PC-9 (cell line): Measurements from ENCODE around the gene EPB41.

Source experiments
- EZH2 ChIP-seq: fragments of 200-600 bp; sonication (generic); IDR thresholded peaks from 2 replicates; pipeline ENCODE4 v1.8.0; 2017; ENCODE audit warnings: antibody characterized with exemption, low read depth
- TF ChIP-seq, protein P1 (sequence below): fragments of 200-600 bp; sonication (generic); conservative IDR thresholded peaks from 2 replicates; pipeline ENCODE4 v1.6.1; 2017; ENCODE audit warnings: mixed run types, antibody characterized with exemption, mild to moderate bottlenecking, moderate library complexity

DNA sequence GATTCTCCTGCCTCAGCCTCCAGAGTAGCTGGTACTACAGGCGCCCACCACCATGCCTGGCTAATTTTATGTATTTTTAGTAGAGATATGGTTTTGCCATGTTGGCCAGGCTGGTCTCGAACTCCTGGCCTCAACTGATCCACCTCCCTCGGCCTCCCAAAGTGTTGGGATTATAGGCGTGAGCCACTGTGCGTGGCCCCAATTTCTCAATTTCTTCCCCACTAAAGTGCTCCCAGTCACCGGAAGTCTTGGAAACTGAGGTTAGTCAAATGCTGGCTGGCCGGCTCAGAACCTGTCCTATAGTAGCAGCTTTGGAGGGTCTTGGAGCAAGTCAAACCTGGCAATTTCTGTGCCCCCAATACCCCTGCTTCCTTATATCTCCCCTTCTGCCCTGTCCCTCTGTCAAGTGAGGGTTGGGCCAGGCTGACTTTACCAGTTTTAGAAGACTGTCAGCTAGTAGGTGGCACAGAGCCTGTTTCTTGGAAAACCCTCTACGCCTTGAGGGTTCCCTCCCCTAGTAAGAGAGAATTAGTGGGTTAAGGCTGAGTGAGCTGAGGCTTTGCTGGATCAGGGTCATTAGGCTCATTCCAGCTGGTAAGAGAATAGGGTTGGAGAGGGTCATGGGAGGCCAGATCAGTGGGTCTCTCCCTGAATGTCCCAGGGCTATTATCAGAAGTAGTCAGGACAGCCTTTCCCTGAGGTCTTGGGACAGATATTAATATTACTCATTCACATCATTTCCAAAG is 8.3 kb upstream of the EPB41 start:
- TF ChIP-seq, protein P1, sequence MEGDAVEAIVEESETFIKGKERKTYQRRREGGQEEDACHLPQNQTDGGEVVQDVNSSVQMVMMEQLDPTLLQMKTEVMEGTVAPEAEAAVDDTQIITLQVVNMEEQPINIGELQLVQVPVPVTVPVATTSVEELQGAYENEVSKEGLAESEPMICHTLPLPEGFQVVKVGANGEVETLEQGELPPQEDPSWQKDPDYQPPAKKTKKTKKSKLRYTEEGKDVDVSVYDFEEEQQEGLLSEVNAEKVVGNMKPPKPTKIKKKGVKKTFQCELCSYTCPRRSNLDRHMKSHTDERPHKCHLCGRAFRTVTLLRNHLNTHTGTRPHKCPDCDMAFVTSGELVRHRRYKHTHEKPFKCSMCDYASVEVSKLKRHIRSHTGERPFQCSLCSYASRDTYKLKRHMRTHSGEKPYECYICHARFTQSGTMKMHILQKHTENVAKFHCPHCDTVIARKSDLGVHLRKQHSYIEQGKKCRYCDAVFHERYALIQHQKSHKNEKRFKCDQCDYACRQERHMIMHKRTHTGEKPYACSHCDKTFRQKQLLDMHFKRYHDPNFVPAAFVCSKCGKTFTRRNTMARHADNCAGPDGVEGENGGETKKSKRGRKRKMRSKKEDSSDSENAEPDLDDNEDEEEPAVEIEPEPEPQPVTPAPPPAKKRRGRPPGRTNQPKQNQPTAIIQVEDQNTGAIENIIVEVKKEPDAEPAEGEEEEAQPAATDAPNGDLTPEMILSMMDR: no peak
- TF ChIP-seq EZH2: no peak
